ENCODE measurements around the gene FOXO4.

- TF ChIP-seq POLR2AphosphoS5 (IDR thresholded peaks at IDR 0.05; ENCODE audit: low read depth, low read length) (no peak), POLR2A (IDR thresholded peaks at IDR 0.05; ENCODE audit: low read depth, low read length) (no peak), TAF1 (IDR thresholded peaks at IDR 0.05; ENCODE audit: low read depth, low read length) (no peak)
Measured at GRCh38 chrX:71102292-71102691, 6.6 kb downstream of the FOXO4 start.
